HCT116 (cell line): ENCODE results near the gene COX6B2. TPM values are rescaled to one million over a fixed set of nuclear protein-coding genes. Genes with fewer than 3 reads are reported as not detected.

ENCODE experiments used
- ATAC-seq: fragments of 200-7000 bp; cut with Tn5 transposase; 2 replicates; pipeline ENCODE4 v1.9.1; 2020; ENCODE audit warnings: mild to moderate bottlenecking, moderate library complexity
- BruUV-seq: library from RNA; stranded (reverse); fragments of 400-500 nt; replicated peaks from 2 replicates; lab custom pipeline; 2021; lab: Mats Ljungman, UMichigan
- CTCF ChIA-PET: fragments of 300-600 bp; sonication (Branson Sonifier 250); formaldehyde crosslinking; loops from one replicate; lab custom pipeline; 2021; ENCODE audit warnings: antibody characterized with exemption; lab: Charles Lee
- POLR2A ChIA-PET: fragments of 300-600, 350-600 bp; sonication (Branson Sonifier 250); formaldehyde crosslinking; loops from one replicate; lab custom pipeline; 2021; ENCODE audit warnings: antibody characterized with exemption; lab: Charles Lee
- RAD21 ChIA-PET, 2 experiments: fragments of 300-600 bp; sonication (Branson Sonifier 250); formaldehyde crosslinking; loops; one replicate each; lab custom pipeline; 2023; ENCODE audit warnings: low total read pairs in 2 of 2; ENCODE audit not compliant: uncharacterized antibody in 2 of 2, unreplicated experiment in 2 of 2, low non-redundant PET in 1 of 2; lab: Charles Lee
- DNase-seq: peaks from one replicate; pipeline ENCODE4 v3.0.0-alpha.2; 2010; ENCODE audit warnings: low read depth, low spot score
- H2AFZ ChIP-seq: fragments of 200-600 bp; shearing (Covaris generic), sonication (generic); 2 replicates; pipeline ENCODE4 v1.6.1; 2017; ENCODE audit warnings: low read depth, mixed run types, mixed read lengths, antibody characterized with exemption, low read length; ENCODE audit not compliant: poor library complexity, severe bottlenecking
- H3K27ac ChIP-seq: 2 replicates; pipeline ENCODE4 v1.5.1; 2012; ENCODE audit warnings: low read depth, low read length
- H3K27me3 ChIP-seq: fragments of 200-600 bp; sonication (generic); 2 replicates; pipeline ENCODE4 v1.6.1; 2016; ENCODE audit warnings: mixed run types, low read length, mixed read lengths; ENCODE audit not compliant: insufficient read depth
- H3K36me3 ChIP-seq, 2 experiments: fragments of 200-500 bp in 1 of 2; fragments of 200-600 bp in 1 of 2; sonication (Bioruptor generic) in 1 of 2; sonication (generic) in 1 of 2; 2 replicates each; pipeline versions ENCODE4 v1.5.1 to v1.6.1; 2014 to 2016; ENCODE audit warnings: low read length in 2 of 2, inconsistent platforms in 1 of 2, mixed read lengths in 1 of 2, mixed run types in 1 of 2; ENCODE audit not compliant: insufficient read depth in 2 of 2, control insufficient read depth in 1 of 2
- H3K4me1 ChIP-seq, 2 experiments: fragments of 200-600 bp in 1 of 2; sonication (generic) in 1 of 2; 2 replicates each; pipeline versions ENCODE4 v1.5.1 to v1.6.1; 2012 to 2017; ENCODE audit warnings: low read length in 2 of 2, inconsistent platforms in 1 of 2, mild to moderate bottlenecking in 1 of 2, mixed read lengths in 1 of 2, mixed run types in 1 of 2, moderate library complexity in 1 of 2; ENCODE audit not compliant: insufficient read depth in 2 of 2, control insufficient read depth in 1 of 2
- H3K4me2 ChIP-seq: fragments of 200-600 bp; sonication (generic); 2 replicates; pipeline ENCODE4 v1.6.1; 2017; ENCODE audit warnings: mixed run types, low read length, mixed read lengths
- H3K4me3 ChIP-seq, 2 experiments: fragments of 200-600 bp in 1 of 2; sonication (generic) in 1 of 2; replicated peaks in 1 of 2; 2 replicates each; pipeline ENCODE4 v1.5.1; 2011 to 2016; ENCODE audit warnings: low read length in 2 of 2, control low read depth in 1 of 2, low read depth in 1 of 2, mild to moderate bottlenecking in 1 of 2, mixed read lengths in 1 of 2, mixed run types in 1 of 2
- H3K79me2 ChIP-seq: fragments of 200-600 bp; sonication (generic); 2 replicates; pipeline ENCODE4 v1.6.1; 2017; ENCODE audit warnings: mild to moderate bottlenecking, mixed run types, low read length, moderate library complexity, mixed read lengths; ENCODE audit not compliant: insufficient read depth
- H3K9ac ChIP-seq: fragments of 200-600 bp; sonication (generic); 2 replicates; pipeline ENCODE4 v1.6.1; 2016; ENCODE audit warnings: low read length, mixed read lengths
- H3K9me2 ChIP-seq: fragments of 200-600 bp; sonication (generic), shearing (Covaris generic); 2 replicates; pipeline ENCODE4 v1.6.1; 2017; ENCODE audit warnings: mixed run types, mild to moderate bottlenecking, moderate library complexity; ENCODE audit not compliant: insufficient read depth
- H3K9me3 ChIP-seq, 2 experiments: fragments of 200-500 bp in 1 of 2; fragments of 200-600 bp in 1 of 2; sonication (Bioruptor generic) in 1 of 2; sonication (generic) in 1 of 2; 2 replicates each; pipeline ENCODE4 v1.6.1; 2014 to 2017; ENCODE audit warnings: low read length in 2 of 2, mixed read lengths in 2 of 2, inconsistent platforms in 1 of 2, low read depth in 1 of 2, mild to moderate bottlenecking in 1 of 2, mixed run types in 1 of 2, moderate library complexity in 1 of 2; ENCODE audit not compliant: control insufficient read depth in 1 of 2, insufficient read depth in 1 of 2
- H4K20me1 ChIP-seq: fragments of 200-600 bp; sonication (generic), shearing (Covaris generic); 2 replicates; pipeline ENCODE4 v1.6.1; 2017; ENCODE audit warnings: mixed run types, mild to moderate bottlenecking, moderate library complexity; ENCODE audit not compliant: insufficient read depth
- CBX3 ChIP-seq: IDR thresholded peaks from 2 replicates; pipeline ENCODE4 v1.6.1; 2012; ENCODE audit warnings: low read depth
- CTCF ChIP-seq, 3 experiments: fragments of 200-600 bp in 1 of 3; sonication (generic) in 1 of 3; IDR thresholded peaks in 2 of 3; conservative IDR thresholded peaks in 1 of 3; 2 replicates each; pipeline ENCODE4 v1.5.1; 2012 to 2017; ENCODE audit warnings: low read depth in 2 of 3, low read length in 2 of 3, antibody characterized with exemption in 1 of 3, borderline replicate concordance in 1 of 3, control low read depth in 1 of 3, mild to moderate bottlenecking in 1 of 3, mixed read lengths in 1 of 3, mixed run types in 1 of 3, moderate library complexity in 1 of 3; ENCODE audit not compliant: insufficient read depth in 1 of 3
- EGR1 ChIP-seq: IDR thresholded peaks from 2 replicates; pipeline ENCODE4 v1.6.1; 2012; ENCODE audit warnings: low read depth
- ELF1 ChIP-seq: IDR thresholded peaks from 2 replicates; pipeline ENCODE4 v1.6.1; 2012; ENCODE audit warnings: low read depth, borderline replicate concordance
- EZH2 ChIP-seq: fragments of 200-600 bp; sonication (generic); IDR thresholded peaks from 2 replicates; pipeline ENCODE4 v1.6.1; 2017; ENCODE audit warnings: antibody characterized with exemption, mixed run types
- EZH2phosphoT487 ChIP-seq: fragments of 200-600 bp; IDR thresholded peaks from 2 replicates; pipeline ENCODE4 v1.6.1; 2018; ENCODE audit warnings: antibody characterized with exemption, borderline replicate concordance
- POLR2A ChIP-seq: IDR thresholded peaks from 2 replicates; pipeline ENCODE4 v1.7.0; 2011; ENCODE audit warnings: borderline replicate concordance; ENCODE audit not compliant: insufficient read depth, insufficient read length; ENCODE audit errors: extremely low read depth
- RAD21 ChIP-seq: IDR thresholded peaks from 2 replicates; pipeline ENCODE4 v1.6.1; 2012; ENCODE audit warnings: low read depth, mild to moderate bottlenecking
- SIN3A ChIP-seq: IDR thresholded peaks from 2 replicates; pipeline ENCODE4 v1.6.1; 2012; ENCODE audit warnings: low read depth
- SRF ChIP-seq: IDR thresholded peaks from 2 replicates; pipeline ENCODE4 v1.6.1; 2012; ENCODE audit warnings: low read depth
- YY1 ChIP-seq: IDR thresholded peaks from 2 replicates; pipeline ENCODE4 v1.6.1; 2011; ENCODE audit warnings: low read length, low read depth, moderate library complexity, mild to moderate bottlenecking; ENCODE audit not compliant: insufficient replicate concordance; ENCODE audit errors: extremely low read depth
- ZBTB33 ChIP-seq: IDR thresholded peaks from 2 replicates; pipeline ENCODE4 v1.6.1; 2011; ENCODE audit warnings: mild to moderate bottlenecking, low read length, moderate library complexity; ENCODE audit not compliant: insufficient replicate concordance; ENCODE audit errors: extremely low read depth
- ZNF274 ChIP-seq: fragments of 200-500 bp; sonication (Bioruptor generic); IDR thresholded peaks from 2 replicates; pipeline ENCODE4 v1.6.1; 2014; ENCODE audit warnings: mild to moderate bottlenecking, low read depth, low read length, inconsistent platforms
- intact Hi-C: fragments of 100-400 bp; cut with micrococcal nuclease; formaldehyde crosslinking; loops from 2 replicates; pipeline ENCODE4 v1.10.0; 2022
- total RNA-seq: library from RNA; stranded (reverse); gene quantifications from one replicate; pipeline ENCODE4 v1.2.1, GENCODE V29; 2021; ENCODE audit not compliant: unreplicated experiment
- TF ChIP-seq, protein P1 (sequence below): IDR thresholded peaks from 2 replicates; pipeline ENCODE4 v1.6.1; 2012

Gene COX6B2
- total RNA-seq, 1 experiment from 2014 or later = 2.4 TPM

DNA sequence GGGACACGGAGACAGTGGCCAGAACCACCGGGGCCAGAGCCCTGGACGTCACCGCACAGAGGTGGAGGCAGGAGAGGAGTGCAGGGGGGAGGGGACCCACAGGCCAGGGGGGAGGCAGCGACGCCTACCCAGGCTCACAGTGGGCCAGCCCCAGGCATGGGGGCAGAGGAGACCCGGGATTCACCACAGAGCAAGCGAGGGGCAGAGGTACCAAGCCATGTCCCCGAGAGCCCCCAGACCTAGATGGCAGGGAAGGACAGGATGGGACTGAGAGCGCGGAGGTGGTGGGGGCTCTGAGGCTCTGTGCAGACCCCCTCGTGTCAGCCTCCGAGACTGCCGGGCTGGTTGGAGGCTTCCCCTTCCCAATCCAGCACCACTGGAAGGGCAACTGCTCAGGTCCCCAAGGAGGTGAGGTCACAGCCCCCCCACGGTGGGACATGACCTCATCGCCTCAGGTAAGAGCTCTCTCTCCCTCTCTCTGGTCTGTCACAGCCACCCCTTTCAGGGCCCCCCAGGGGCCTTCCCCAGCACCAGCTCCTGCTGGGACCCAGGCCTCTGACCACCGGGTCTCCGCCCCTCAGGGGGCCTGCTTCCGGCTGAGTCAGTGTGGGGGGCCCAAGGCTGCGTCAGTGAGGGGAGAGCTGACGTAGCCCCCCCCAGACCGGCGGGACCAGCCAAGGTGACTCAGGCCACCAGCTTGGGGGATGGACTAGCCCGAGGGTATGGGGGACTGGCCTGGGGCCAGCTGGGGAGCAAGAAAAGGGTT lies 18.0 kb upstream of the COX6B2 start:
- H3K36me3 ChIP-seq = no peaks in the 10 kb centered on the region
- intact Hi-C loops = no loop called here
- no peak overlapping the region for H3K9ac ChIP-seq
- no peaks in the 10 kb centered on the region for H3K27me3 ChIP-seq
- H3K4me1 ChIP-seq = peaks cover 25 to 61% of the 10 kb centered on the region in 2 experiments; a peak in 3 of 4 replicates
- H3K79me2 ChIP-seq = no peaks in the 10 kb centered on the region
- DNase-seq (no peak), ATAC-seq (no peak)
- TF ChIP-seq SIN3A (no peak), EGR1 (no peak), ZBTB33 (no peak), RAD21 (no peak)
- H3K9me3 ChIP-seq = no peaks in the 10 kb centered on the region
- ChIA-PET CTCF (no interaction called here), RAD21 (no interaction called here), POLR2A (interaction anchor here (1.0 kb wide), 1 partner anchor 12 kb away, joined by 5 read pairs; the partner anchor contains the start of gene TMEM238)
- H3K9me2 ChIP-seq = no peaks in the 10 kb centered on the region
- H3K4me2 ChIP-seq = no peak overlapping the region
- H3K4me3 ChIP-seq = no peak overlapping the region
- no TSS peak for BruUV-seq
- H2AFZ ChIP-seq = no peak overlapping the region
- no peak overlapping the region; the same call in 1 of the 2 replicates for H3K27ac ChIP-seq
- H4K20me1 ChIP-seq = no peaks in the 10 kb centered on the region

DNA sequence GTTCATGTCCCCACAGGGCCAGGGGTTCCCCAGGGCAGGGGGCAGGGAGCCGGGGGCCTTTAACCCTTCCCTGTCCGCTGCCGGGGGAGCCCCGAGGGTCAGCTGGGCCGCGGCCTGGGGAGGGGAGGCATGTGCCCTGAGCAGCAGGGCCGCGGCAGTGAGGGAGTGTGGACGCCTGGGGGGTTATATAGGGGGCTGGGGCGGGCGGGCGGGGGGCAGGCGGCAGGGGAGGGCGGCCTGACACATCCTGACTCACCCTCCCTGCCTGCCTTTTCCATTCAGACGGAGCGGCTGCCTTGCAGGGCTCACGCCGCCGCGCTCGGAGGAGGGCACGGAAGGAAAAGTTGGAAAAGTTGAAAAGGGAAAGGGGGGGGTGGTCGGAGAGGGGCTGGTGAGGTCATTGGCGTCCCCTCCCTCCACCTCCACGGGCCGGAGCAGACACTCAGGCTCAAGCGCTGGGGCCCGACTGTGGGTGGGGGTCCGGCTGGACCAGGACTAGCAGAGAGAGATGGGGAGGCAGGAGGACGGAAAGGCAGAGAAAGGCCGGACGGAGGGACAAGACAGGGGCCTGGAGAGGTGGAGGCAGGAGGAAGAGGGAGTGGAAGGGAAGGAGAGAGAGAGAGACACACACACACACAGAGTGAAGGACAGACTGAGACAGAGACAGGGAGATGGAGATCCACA lies 15.9 kb upstream of the COX6B2 start, which contains the start of gene IL11:
IL11 (minus strand) TSS at position 159 of the 684 bp plus-strand sequence; CDS start at position 6, 153 bp downstream.
- DNase-seq = no peak
- no peak for ATAC-seq
- TF ChIP-seq ELF1 (no peak), YY1 (no peak), ZNF274 (no peak), EZH2phosphoT487 (no peak), SRF (no peak), EZH2 (no peak), CTCF (IDR thresholded peaks at IDR 0.05 in 2 of 3, conservative IDR thresholded peaks at IDR 0.05 in 1 of 3; ENCODE audit: borderline replicate concordance in 1 of 3, insufficient read depth in 1 of 3, low read depth in 2 of 3, low read length in 2 of 3) (no peak), POLR2A (no peak), EGR1 (no peak), CBX3 (no peak)
- TF ChIP-seq, protein P1, sequence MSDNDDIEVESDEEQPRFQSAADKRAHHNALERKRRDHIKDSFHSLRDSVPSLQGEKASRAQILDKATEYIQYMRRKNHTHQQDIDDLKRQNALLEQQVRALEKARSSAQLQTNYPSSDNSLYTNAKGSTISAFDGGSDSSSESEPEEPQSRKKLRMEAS = no peak

More for the DNA sequence above, 15.9 kb upstream of the COX6B2 start, which contains the start of gene IL11:
- Histone ChIP-seq H3K4me2 (peak within 1 kb of the TSS; percentile 94), H4K20me1 (no peaks in the 10 kb centered on the region), H3K9me2 (no peaks in the 10 kb centered on the region), H3K9ac (peak within 1 kb of the TSS; percentile 52), H3K4me3 (peak within 1 kb of the TSS; percentile 52 to 63), H3K27ac (peak within 1 kb of the TSS; percentile 51; the same call in 1 of the 2 replicates), H3K9me3 (no peaks in the 10 kb centered on the region), H2AFZ (no peak within 1 kb of the TSS), H3K36me3 (no peaks in the 10 kb centered on the region), H3K79me2 (no peaks in the 10 kb centered on the region), H3K27me3 (no peaks in the 10 kb centered on the region), H3K4me1 (peaks cover 13 to 45% of the 10 kb centered on the region in 2 experiments; a peak in 3 of 4 replicates)
- RAD21 ChIA-PET = no interaction called here
- CTCF ChIA-PET = no interaction called here
- intact Hi-C loops = no loop called here
- POLR2A ChIA-PET = no interaction called here
- BruUV-seq = no TSS peak
